Liver (tissue), 9 donors: ENCODE measurements around the gene DTD1. TPM values are rescaled to one million over a fixed set of nuclear protein-coding genes. Genes with fewer than 3 reads are reported as not detected.

Experiments used
- DNase-seq: peaks from one replicate; pipeline ENCODE4 v3.0.0-alpha.2; 2017; ENCODE audit warnings: low spot score
- H3K27ac ChIP-seq, 2 donors: one replicate each; pipeline ENCODE4 v1.7.0; 2013; ENCODE audit warnings: inconsistent platforms in 2 of 2, low read length in 2 of 2, control low read depth in 1 of 2, low read depth in 1 of 2, mild to moderate bottlenecking in 1 of 2
- H3K27me3 ChIP-seq, 4 donors: one replicate each; pipeline versions ENCODE4 v1.6.1 to v1.7.0; 2013; ENCODE audit warnings: low read length in 3 of 4, inconsistent platforms in 1 of 4, mild to moderate bottlenecking in 1 of 4, moderate library complexity in 1 of 4; ENCODE audit not compliant: control insufficient read depth in 4 of 4, insufficient read depth in 4 of 4
- H3K36me3 ChIP-seq, 4 donors: one replicate each; pipeline versions ENCODE4 v1.6.1 to v1.7.0; 2013; ENCODE audit warnings: low read length in 3 of 4, mild to moderate bottlenecking in 3 of 4, low read depth in 1 of 4, moderate library complexity in 1 of 4; ENCODE audit not compliant: control insufficient read depth in 4 of 4, insufficient read depth in 3 of 4
- H3K4me1 ChIP-seq, 4 donors: one replicate each; pipeline versions ENCODE4 v1.6.1 to v1.7.0; 2013; ENCODE audit warnings: low read length in 3 of 4, mild to moderate bottlenecking in 3 of 4, moderate library complexity in 1 of 4; ENCODE audit not compliant: control insufficient read depth in 4 of 4, insufficient read depth in 4 of 4
- H3K4me3 ChIP-seq, 3 donors: one replicate each; pipeline versions ENCODE4 v1.6.1 to v1.7.0; 2013; ENCODE audit warnings: low read length in 3 of 3, control low read depth in 1 of 3, low read depth in 1 of 3, mild to moderate bottlenecking in 1 of 3
- H3K9ac ChIP-seq, 2 donors: one replicate each; pipeline ENCODE4 v1.7.0; 2013; ENCODE audit warnings: low read length in 2 of 2, mild to moderate bottlenecking in 2 of 2, moderate library complexity in 2 of 2, control low read depth in 1 of 2, low read depth in 1 of 2
- H3K9me3 ChIP-seq, 4 donors: one replicate each; pipeline versions ENCODE4 v1.6.1 to v1.7.0; 2013; ENCODE audit warnings: low read length in 3 of 4; ENCODE audit not compliant: control insufficient read depth in 4 of 4
- EGR1 ChIP-seq, 2 donors: IDR thresholded peaks; 2 replicates each; pipeline ENCODE4 v1.6.1; 2016 to 2018; ENCODE audit warnings: antibody characterized with exemption in 2 of 2, low read depth in 2 of 2
- FOXA1 ChIP-seq: IDR thresholded peaks from 2 replicates; pipeline ENCODE4 v1.6.1; 2016; ENCODE audit warnings: antibody characterized with exemption
- FOXA2 ChIP-seq: IDR thresholded peaks from 2 replicates; pipeline ENCODE4 v1.6.1; 2016; ENCODE audit warnings: antibody characterized with exemption
- GABPA ChIP-seq, 2 donors: IDR thresholded peaks in 1 of 2; conservative IDR thresholded peaks in 1 of 2; 2 replicates each; pipeline ENCODE4 v1.6.1; 2016; ENCODE audit warnings: antibody characterized with exemption in 2 of 2, mild to moderate bottlenecking in 1 of 2, moderate library complexity in 1 of 2
- HNF4A ChIP-seq, 2 donors: conservative IDR thresholded peaks; 2 replicates each; pipeline ENCODE4 v1.6.1; 2016; ENCODE audit warnings: antibody characterized with exemption in 2 of 2, mild to moderate bottlenecking in 2 of 2
- HNF4G ChIP-seq: IDR thresholded peaks from 2 replicates; pipeline ENCODE4 v1.6.1; 2016; ENCODE audit warnings: antibody characterized with exemption
- JUND ChIP-seq, 2 donors: IDR thresholded peaks; 2 replicates each; pipeline ENCODE4 v1.6.1; 2016; ENCODE audit warnings: antibody characterized with exemption in 2 of 2
- NR2F2 ChIP-seq: IDR thresholded peaks from 2 replicates; pipeline ENCODE4 v1.6.1; 2016; ENCODE audit warnings: antibody characterized with exemption
- RAD21 ChIP-seq, 2 donors: IDR thresholded peaks; 2 replicates each; pipeline ENCODE4 v1.6.1; 2016; ENCODE audit warnings: antibody characterized with exemption in 2 of 2, mild to moderate bottlenecking in 2 of 2
- RXRA ChIP-seq, 2 donors: IDR thresholded peaks; 2 replicates each; pipeline ENCODE4 v1.6.1; 2017 to 2018; ENCODE audit warnings: antibody characterized with exemption in 2 of 2, mild to moderate bottlenecking in 1 of 2
- SP1 ChIP-seq: IDR thresholded peaks from 2 replicates; pipeline ENCODE4 v1.6.1; 2018; ENCODE audit warnings: antibody characterized with exemption, mild to moderate bottlenecking
- TAF1 ChIP-seq: conservative IDR thresholded peaks from 2 replicates; pipeline ENCODE4 v1.6.1; 2016; ENCODE audit warnings: antibody characterized with exemption, mild to moderate bottlenecking
- YY1 ChIP-seq: IDR thresholded peaks from 2 replicates; pipeline ENCODE4 v1.6.1; 2016; ENCODE audit warnings: antibody characterized with exemption, mild to moderate bottlenecking
- WGBS: extraction: QIAGEN DNeasy Blood & Tissue Kit; methylation state at CpG from one replicate; pipeline ENCODE4 v1.1.7; 2013; 5-methylcytosine and 5-hydroxymethylcytosine counted together
- polyA plus RNA-seq, 2 donors: library from polyadenylated mRNA; stranded (reverse) in 1 of 2; unstranded in 1 of 2; fragments of 200-250 nt in 1 of 2; fragments of >200 nt in 1 of 2; fragmentation: Nextera tagmentation in 1 of 2; extraction: Ambion mirVana in 1 of 2; gene quantifications; one replicate each; pipeline versions ENCODE4 v1.2.1 to v1.2.3, GENCODE V29; 2013 to 2015
- total RNA-seq, 2 donors: library from RNA; depleted of rRNA; stranded (reverse); fragments of >200 nt; gene quantifications; one replicate each; pipeline ENCODE4 v1.2.3, GENCODE V29; 2014
- TF ChIP-seq, protein P1 (sequence below): fragments of 150-350 bp; IDR thresholded peaks from 2 replicates; pipeline ENCODE4 v1.5.1; 2017; ENCODE audit warnings: improper control_type of control experiment, low read depth, low read length; ENCODE audit not compliant: missing input control
- TF ChIP-seq, protein P2 (sequence below): IDR thresholded peaks from 2 replicates; pipeline ENCODE4 v1.6.1; 2016; ENCODE audit warnings: antibody characterized with exemption, mild to moderate bottlenecking
- TF ChIP-seq, protein P3 (sequence below): IDR thresholded peaks from 2 replicates; pipeline ENCODE4 v1.6.1; 2016; ENCODE audit warnings: antibody characterized with exemption
- TF ChIP-seq, protein P4 (sequence below): IDR thresholded peaks from 2 replicates; pipeline ENCODE4 v1.6.1; 2016; ENCODE audit warnings: antibody characterized with exemption
- TF ChIP-seq, protein P5 (sequence below): IDR thresholded peaks from 2 replicates; pipeline ENCODE4 v1.6.1; 2016; ENCODE audit warnings: antibody characterized with exemption
- donor health status: healthy.
- donor health status: healthy.
- donor health status: healthy.
- donor health status: healthy.
- donor health status: healthy.

Gene DTD1
- total and polyA plus RNA-seq, 4 donors: 7.8 to 11.3 (median 10.1) TPM

DNA sequence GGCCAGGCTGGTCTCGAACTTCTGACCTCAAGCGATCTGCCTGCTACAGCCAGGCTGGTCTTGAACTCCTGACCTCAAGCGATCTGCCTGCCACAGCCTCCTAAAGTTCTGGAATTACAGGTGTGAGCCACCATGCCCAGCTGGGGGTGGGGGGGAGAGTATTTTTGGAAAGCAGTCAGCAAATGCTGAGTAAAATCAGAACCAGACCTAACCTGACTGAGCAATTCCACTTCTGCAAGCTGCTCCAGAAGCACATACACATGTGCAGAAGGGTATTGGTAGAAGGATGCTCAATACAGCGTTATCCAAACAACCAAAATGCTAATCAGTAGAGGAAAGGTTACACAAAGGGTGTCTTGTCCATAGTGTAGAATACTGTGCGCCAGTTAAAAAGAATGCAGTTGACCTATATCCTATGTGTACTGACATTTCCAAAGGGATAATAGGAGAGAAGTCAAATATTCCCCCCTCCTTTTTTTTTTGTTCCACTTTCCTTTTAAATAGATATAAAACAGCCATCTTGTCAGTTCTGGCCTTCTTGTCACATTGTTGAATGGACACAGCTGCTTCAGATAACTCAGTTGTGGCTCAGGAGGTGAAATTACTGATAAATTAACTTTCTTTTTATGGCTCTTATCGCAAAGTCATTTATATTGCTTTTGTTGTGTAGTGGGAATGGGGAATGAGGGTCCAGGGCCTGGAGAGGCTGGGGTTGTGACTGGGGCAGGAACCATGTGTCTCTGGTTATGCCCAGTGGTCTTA lies 74.6 kb downstream of the DTD1 start:
- Histone ChIP-seq H3K36me3 (no peaks in the 10 kb centered on the region), H3K27me3 (no peaks in the 10 kb centered on the region), H3K9me3 (no peaks in the 10 kb centered on the region), H3K9ac (no peak overlapping the region), H3K4me1 (peaks cover 0 to 1% (median 0%) of the 10 kb centered on the region in 4 donors), H3K4me3 (no peak overlapping the region), H3K27ac (no peak overlapping the region)
- TF ChIP-seq TAF1: no peak
- TF ChIP-seq, protein P1, sequence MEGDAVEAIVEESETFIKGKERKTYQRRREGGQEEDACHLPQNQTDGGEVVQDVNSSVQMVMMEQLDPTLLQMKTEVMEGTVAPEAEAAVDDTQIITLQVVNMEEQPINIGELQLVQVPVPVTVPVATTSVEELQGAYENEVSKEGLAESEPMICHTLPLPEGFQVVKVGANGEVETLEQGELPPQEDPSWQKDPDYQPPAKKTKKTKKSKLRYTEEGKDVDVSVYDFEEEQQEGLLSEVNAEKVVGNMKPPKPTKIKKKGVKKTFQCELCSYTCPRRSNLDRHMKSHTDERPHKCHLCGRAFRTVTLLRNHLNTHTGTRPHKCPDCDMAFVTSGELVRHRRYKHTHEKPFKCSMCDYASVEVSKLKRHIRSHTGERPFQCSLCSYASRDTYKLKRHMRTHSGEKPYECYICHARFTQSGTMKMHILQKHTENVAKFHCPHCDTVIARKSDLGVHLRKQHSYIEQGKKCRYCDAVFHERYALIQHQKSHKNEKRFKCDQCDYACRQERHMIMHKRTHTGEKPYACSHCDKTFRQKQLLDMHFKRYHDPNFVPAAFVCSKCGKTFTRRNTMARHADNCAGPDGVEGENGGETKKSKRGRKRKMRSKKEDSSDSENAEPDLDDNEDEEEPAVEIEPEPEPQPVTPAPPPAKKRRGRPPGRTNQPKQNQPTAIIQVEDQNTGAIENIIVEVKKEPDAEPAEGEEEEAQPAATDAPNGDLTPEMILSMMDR: no peak
- TF ChIP-seq, protein P2, sequence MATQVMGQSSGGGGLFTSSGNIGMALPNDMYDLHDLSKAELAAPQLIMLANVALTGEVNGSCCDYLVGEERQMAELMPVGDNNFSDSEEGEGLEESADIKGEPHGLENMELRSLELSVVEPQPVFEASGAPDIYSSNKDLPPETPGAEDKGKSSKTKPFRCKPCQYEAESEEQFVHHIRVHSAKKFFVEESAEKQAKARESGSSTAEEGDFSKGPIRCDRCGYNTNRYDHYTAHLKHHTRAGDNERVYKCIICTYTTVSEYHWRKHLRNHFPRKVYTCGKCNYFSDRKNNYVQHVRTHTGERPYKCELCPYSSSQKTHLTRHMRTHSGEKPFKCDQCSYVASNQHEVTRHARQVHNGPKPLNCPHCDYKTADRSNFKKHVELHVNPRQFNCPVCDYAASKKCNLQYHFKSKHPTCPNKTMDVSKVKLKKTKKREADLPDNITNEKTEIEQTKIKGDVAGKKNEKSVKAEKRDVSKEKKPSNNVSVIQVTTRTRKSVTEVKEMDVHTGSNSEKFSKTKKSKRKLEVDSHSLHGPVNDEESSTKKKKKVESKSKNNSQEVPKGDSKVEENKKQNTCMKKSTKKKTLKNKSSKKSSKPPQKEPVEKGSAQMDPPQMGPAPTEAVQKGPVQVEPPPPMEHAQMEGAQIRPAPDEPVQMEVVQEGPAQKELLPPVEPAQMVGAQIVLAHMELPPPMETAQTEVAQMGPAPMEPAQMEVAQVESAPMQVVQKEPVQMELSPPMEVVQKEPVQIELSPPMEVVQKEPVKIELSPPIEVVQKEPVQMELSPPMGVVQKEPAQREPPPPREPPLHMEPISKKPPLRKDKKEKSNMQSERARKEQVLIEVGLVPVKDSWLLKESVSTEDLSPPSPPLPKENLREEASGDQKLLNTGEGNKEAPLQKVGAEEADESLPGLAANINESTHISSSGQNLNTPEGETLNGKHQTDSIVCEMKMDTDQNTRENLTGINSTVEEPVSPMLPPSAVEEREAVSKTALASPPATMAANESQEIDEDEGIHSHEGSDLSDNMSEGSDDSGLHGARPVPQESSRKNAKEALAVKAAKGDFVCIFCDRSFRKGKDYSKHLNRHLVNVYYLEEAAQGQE: no peak
- WGBS: 89% methylated on average over 6 of the region's 6 CpGs
- no peak for DNase-seq

DNA sequence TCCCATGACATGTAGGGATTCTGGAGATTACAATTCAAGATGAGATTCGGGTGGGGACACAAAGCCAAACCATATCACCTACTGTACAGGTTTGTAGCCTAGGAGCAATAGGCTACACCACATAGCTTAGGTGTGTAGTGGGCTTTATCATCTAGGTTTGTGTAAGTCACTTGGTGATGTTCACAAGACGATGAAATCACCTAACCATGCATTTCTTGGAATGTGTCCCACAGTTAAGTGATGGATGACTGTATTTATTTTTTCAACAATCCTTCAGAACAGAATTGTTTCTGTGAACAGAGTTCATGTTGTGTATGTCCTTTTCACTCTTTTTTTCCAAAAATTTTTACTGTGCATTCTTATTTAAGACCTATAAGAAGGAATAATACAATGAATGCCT lies 76.1 kb downstream of the DTD1 start:
- 93% methylated on average over 2 of the region's 2 CpGs for WGBS
- no peak overlapping the region for H3K27ac ChIP-seq
- H3K4me3 ChIP-seq: no peak overlapping the region
- no peaks in the 10 kb centered on the region for H3K9me3 ChIP-seq
- no peaks in the 10 kb centered on the region for H3K36me3 ChIP-seq
- no peak for DNase-seq
- H3K27me3 ChIP-seq: no peaks in the 10 kb centered on the region
- H3K4me1 ChIP-seq: peaks cover 0 to 1% (median 0%) of the 10 kb centered on the region in 4 donors
- no peak overlapping the region for H3K9ac ChIP-seq
- TF ChIP-seq RAD21 (IDR thresholded peaks at IDR 0.05) (no peak), EGR1 (IDR thresholded peaks at IDR 0.05; ENCODE audit: low read depth in 2 of 2) (no peak), SP1 (no peak), NR2F2 (no peak), TAF1 (no peak), HNF4A (conservative IDR thresholded peaks at IDR 0.05) (no peak), FOXA2 (no peak), JUND (IDR thresholded peaks at IDR 0.05) (no peak), YY1 (no peak), FOXA1 (no peak), GABPA (IDR thresholded peaks at IDR 0.05 in 1 of 2, conservative IDR thresholded peaks at IDR 0.05 in 1 of 2) (no peak), HNF4G (no peak), RXRA (IDR thresholded peaks at IDR 0.05) (no peak)
- TF ChIP-seq, protein P3, sequence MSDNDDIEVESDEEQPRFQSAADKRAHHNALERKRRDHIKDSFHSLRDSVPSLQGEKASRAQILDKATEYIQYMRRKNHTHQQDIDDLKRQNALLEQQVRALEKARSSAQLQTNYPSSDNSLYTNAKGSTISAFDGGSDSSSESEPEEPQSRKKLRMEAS: no peak
- TF ChIP-seq, protein P4, sequence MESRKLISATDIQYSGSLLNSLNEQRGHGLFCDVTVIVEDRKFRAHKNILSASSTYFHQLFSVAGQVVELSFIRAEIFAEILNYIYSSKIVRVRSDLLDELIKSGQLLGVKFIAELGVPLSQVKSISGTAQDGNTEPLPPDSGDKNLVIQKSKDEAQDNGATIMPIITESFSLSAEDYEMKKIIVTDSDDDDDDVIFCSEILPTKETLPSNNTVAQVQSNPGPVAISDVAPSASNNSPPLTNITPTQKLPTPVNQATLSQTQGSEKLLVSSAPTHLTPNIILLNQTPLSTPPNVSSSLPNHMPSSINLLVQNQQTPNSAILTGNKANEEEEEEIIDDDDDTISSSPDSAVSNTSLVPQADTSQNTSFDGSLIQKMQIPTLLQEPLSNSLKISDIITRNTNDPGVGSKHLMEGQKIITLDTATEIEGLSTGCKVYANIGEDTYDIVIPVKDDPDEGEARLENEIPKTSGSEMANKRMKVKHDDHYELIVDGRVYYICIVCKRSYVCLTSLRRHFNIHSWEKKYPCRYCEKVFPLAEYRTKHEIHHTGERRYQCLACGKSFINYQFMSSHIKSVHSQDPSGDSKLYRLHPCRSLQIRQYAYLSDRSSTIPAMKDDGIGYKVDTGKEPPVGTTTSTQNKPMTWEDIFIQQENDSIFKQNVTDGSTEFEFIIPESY: no peak
- TF ChIP-seq, protein P5, sequence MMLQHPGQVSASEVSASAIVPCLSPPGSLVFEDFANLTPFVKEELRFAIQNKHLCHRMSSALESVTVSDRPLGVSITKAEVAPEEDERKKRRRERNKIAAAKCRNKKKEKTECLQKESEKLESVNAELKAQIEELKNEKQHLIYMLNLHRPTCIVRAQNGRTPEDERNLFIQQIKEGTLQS: no peak
- TF ChIP-seq, protein P1: no peak
- TF ChIP-seq, protein P2: no peak
